NK-92 (cell line): ENCODE data around the gene GRK1.
"Not testable (repeated sequence)": the region's sequence is repeated elsewhere in the genome, so short reads cannot be mapped to it uniquely, and the experiment has no call there.

Source experiments
- DNase-seq: peaks from one replicate; lab custom pipeline; 2025; ENCODE audit not compliant: unreplicated experiment; lab: John Stamatoyannopoulos, UW

GRK1 gene

DNA sequence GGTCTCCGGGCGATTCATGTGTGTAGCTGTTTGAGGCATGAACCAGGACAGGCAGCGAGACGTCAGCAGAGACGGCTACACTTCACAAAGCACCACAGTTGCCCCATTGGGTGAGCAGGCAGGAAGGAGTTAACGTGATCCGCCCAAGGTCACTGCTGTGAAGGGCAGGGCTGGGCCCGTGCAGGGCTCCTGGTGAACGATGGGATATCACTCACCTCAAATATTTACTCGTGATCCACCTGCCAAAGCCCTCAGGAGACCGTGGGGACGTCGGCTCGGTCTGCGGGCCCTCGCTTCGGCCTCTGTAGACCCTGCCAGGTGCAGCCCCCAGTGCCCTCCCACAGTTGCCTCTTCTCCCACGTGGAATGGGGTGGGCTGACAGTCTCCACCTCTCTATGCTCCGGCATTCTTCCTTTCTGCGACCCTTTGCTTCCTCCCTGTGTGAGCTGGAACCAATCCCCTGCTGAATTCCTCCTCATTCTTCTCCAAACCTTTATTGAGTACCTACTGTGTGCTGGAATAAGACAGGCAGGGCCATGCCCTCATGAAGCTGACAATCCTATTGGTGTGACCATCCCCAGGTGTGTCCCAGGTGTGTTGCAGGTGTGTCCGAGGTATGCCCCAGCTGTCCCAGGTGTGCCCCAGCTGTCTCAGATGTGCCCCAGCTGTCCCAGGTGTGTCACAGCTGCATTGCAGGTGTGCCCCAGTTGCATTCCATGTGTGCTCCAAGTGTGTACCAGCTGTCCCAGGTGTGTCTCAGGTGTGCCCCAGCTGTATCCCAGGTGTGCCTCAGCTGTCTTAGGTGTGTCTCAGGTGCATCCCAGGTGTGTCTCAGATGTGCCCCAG, 2.0 kb upstream of the GRK1 start:
- no peak for DNase-seq

DNA sequence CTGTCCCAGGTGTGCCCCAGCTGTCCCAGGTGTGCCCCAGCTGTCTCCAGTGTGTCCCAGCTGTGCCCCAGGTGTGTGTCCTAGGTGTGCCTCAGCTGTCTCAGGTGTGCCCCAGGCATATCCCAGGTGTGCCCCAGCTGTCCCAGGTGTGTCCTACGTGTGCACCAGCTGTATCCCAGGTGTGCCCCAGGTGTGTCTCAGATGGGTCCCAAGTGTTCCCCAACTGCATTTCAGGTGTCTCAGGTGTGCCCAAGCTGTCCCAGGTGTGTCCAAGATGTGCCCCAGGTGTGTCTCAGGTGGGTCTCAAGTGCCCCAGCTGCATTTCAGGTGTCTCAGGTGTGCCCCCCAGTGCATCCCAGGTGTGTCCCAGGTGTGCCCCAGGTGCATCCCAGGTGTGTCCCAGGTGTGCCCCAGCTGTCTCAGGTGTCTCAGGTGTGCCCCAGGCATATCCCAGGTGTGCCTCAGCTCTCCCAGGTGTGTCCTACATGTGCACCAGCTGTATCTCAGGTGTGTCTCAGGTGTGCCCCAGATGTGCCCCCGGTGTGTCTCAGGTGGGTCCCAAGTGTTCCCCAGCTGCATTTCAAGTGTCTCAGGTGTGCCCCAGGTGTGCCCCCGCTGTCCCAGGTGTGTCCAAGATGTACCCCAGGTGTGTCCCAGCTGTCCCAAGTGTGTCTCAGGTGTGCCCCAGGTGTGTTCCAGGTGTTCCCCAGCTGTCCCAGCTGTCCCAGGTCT, 1.3 kb upstream of the GRK1 start:
- DNase-seq, result no peak

DNA sequence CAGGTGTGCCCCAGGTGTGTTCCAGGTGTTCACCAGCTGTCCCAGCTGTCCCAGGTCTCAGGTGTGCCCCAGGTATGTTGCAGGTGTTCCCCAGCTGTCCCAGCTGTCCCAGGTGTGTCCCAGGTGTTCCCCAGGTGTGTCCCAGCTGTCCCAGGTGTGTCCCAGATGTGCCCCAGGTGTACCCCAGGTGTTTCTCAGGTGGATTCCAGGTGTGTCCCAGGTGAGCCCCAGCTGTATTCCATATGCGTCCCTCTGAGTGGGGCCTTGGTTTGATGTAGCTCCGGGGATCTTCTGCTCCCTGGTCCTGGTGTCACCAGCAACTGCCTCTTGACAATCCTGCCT, 719 bp upstream of the GRK1 start:
- no peak for DNase-seq

DNA sequence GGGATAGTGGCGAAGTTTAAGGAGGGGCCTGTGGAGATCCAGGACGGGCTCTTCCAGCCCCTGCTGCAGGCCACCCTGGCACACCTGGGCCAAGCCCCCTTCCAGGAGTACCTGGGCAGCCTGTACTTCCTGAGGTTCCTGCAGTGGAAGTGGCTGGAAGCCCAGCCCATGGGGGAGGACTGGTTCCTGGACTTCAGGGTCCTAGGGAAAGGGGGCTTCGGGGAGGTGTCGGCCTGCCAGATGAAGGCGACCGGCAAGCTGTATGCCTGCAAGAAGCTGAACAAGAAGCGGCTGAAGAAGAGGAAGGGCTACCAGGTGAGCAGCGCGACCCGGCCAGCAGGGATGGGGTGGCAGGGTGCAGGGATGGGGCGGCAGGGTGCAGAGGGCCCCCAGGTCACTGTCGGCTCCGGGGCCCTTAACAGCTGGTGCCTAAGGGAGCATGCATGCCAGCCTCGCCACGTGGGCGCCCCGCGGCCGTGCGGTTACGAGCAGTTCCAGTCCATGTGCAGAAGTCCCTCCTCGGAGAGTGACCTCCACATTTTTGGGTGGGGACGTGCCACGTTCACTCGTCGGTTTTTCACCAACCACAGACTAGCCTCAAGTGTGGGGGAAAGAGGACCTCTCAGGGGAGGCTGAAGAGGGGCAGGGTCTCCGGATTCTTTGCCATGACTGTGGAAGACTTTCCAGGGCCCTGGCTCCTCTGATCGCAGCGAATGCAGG, 912 bp downstream of the GRK1 start:
- DNase-seq, result no peak

DNA sequence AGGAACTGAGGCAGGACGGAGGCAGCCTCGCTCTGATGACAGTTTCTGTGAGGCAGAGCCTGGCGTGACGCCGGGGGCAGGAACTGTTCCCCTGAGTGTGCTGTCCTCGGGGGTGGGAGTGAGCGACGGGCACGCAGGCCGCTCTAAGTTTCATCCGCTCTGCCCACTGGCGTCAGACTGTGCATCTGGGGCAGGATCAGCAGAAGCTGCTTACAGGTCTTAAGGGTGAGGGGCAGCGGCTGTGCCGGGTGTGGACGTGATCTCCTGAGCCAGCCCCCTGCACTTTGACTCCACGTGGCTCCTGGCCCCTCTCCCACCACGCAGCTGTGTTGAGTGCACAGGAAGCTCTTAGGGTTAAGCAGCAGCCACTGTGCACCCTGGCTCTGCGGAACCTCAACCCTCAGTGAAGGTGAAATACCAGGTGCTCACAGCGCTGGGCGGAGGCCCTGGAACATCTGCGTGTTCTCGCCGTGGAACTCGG, 1.5 kb downstream of the GRK1 start:
- no peak for DNase-seq

DNA sequence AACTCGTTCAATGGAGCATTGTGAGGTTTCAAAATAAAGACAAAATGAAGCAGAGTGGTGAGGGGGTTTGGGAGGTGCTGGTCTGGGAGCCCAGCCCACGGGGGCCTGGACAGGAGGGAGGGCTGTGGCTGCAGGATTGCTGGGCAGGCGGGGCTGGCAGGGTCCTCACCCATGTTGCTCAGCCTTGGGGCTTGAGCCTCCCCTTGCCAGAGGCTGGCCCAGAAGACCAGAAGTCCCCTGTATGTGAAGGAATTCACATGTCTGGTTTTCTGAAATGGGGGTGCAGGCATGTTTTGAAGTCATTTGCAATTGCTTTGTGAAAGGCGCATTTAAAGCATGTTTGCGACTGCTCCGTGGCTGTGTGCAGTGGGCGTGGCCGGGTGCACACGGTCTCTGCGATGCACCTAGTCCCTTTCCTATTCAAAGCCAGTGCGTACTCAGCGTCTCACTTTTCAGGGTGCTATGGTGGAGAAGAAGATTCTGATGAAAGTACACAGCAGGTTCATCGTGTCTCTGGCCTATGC, 2.3 kb downstream of the GRK1 start:
- DNase-seq, result no peak

DNA sequence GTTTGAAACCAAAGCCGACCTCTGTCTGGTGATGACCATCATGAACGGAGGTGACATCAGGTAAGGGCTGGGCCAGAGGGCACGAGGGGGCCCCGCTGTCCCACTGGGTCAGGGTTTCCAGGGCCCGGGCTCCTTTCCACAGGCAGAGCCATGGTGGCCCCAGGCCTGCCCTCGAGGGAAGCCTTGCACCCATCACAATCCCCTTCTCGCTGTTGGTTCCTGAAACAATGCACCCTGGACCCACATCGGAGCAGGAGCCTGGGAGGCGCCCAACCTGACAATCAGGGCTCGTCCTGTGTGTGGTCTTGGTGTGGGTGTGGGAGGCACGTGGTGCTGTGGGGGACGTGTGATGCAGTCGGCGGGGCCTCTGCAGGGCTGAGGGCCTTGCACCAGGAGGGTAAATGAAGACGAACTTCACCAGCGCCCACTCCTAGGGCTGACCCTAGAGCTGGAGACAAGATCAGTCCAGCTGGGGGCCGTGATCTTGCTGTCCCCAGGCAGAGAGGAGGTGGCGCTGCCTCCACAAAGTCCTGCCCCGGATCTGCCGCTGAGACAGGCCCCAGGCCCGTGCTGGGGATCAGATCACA, 2.8 kb downstream of the GRK1 start:
- DNase-seq, result no peak

DNA sequence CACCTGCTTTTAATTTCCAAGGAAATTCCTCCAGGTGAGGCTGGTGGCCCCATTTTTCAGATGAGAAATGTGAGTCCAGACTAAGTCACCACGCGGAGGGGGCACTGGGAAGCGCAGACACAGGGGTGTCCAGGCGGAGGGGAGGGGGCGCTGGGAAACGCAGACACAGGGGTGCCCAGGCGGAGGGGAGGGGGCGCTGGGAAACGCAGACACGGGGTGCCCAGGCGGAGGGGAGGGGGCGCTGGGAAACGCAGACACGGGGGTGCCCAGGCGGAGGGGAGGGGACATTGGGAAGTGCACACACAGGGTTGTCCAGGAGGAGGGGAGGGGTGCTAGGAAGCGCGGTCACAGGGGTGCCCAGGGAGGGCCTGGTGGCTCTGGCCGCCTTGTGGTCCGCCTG, 3.5 kb downstream of the GRK1 start:
- no peak for DNase-seq

DNA sequence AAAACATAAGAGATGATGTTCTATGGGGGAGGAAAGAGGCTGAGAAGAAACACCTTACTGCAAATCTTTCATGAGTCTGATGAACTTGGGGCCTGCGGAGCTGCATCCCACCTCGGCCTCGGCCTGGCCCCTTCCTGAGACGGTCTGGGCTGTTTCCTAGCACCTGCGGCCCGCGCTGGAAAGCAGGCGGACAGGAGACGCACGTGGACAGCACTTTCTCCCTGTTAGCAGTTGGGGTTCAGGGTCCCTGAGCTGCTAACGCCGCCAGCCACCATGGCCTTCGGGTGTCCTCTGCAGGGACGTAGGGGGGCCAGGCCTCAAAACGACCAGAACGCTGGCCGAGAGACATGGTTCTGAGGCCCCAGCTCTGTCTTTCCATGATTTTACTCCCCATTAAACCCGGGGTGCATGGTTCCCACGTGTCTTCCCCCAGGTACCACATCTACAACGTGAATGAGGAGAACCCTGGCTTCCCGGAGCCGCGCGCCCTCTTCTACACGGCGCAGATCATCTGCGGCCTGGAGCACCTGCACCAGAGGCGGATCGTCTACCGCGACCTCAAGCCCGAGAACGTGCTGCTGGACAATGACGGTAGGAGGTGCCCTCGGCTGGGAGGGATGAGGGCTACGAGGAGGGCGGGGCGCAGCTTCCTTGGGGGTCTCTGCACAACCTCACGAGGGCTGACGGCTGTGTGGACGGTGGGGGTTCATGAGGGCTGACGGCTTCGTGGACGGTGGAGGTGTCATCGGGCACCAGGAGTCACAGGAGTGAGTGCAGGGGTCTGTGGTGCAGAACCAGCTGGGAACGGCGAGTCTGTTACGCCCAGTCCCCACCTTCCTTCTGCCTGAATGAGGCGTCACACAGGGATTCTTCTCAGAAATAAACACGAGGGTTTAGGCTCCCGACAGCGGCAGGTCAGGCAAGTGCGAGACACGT, 4.3 kb downstream of the GRK1 start:
- no peak for DNase-seq

DNA sequence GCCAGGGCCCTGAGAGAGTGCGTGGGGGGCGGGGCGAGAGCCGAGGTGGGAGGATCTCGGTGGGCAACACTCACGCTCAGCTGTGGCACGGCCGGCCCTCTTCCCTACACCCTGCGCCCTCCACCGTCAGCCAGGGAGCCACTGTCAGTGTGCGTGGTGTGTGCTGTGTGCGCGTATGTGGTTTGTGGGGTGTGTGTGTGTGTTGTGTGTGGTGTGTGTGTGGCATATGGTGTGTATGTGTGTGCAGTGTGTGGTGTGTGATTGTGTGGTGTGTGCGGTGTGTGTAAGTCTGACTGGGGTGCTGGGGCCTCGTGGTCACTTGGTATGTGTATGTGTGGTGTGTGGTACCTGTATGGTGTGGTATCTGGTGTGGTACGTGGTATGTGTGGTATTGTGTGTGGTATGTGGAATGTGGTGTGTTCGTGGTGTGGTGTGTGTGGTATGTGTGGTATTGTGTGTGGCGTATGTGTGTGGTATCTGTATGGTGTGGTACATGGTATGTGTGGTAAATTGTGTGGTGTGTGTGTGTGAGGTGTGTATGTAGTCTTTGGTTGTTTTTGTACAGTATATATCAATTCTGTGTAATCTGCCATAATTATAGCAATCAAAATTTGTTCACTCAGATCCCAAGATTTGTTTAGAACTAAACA, 5.1 kb downstream of the GRK1 start:
- DNase-seq, result no peak

DNA sequence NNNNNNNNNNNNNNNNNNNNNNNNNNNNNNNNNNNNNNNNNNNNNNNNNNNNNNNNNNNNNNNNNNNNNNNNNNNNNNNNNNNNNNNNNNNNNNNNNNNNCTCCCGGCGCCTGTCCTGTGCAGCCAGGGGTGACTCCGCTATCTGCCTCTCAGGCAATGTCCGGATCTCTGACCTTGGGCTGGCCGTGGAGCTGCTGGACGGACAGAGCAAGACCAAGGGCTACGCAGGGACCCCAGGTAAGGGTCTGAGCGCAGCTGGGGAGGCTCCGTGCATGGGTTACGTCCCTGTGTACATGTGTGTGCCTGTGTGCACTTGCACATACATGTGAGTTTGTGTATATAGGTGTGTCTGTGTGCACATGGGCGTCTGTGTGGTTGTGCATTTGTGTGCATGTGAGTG, 55.9 kb downstream of the GRK1 start:
- no peak for DNase-seq

DNA sequence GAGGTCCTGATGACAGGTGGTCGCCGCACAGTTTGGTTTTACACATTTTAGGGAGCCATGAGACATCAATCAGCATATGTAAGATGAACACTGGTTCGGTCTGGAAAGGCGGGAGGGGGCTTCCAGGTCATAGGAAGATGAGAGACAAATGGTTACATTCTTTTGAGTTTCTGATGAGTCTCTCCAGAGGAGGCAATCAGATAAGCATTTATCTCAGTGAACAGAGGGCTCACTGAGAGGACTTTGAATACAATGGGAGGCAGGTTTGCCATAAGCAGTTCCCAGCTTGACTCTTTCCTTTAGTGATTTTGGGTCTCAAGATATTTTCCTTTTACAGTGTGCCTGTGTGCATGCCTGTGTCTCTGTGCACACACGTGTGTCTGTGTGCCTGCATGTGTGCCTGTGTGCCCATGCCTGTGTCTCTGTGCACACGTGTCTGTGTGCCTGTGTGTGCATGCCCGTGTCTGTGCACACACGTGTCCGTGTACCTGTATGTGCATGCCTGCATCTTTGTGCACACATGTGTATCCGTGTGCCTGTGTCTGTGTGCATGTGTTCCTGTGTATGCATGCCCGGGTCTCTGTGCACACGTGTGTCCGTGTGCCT, 56.5 kb downstream of the GRK1 start:
- DNase-seq, result no peak

DNA sequence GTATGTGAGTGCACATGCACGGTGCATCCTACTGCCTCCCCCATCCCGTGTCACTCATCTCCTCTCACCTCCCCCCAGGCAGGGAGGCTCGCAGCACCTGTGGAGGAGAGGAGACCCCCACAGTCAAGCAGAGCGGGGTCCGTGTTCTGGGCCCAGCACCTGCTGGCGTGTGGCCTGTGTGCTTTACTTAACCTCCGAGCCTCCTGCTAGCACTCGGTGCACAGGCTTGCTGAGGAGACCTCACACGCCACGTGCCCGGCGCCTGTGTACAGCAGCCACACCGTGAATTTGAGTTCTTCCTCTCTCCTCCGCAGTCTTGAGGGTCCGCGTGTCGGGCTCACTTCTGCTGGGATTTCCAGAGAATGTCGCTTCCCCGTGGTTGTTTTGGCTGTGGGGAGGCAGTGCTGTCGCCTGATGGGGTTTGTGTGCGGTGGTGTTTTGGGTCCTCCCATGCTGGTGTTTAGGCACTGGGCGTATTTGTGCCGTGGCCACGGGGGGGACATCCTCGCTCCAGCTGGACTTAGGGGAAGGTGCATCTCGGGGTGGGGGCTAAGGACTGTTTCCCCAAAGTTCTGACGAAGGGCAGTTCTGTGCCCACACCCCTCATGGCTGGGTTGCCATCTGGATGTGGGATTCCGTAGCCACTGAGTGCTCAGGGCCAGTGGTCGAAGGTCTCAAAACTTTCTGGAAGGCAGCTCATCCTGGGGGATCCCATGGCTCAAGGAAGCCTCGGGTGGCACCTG, 57.2 kb downstream of the GRK1 start:
- no peak for DNase-seq

DNA sequence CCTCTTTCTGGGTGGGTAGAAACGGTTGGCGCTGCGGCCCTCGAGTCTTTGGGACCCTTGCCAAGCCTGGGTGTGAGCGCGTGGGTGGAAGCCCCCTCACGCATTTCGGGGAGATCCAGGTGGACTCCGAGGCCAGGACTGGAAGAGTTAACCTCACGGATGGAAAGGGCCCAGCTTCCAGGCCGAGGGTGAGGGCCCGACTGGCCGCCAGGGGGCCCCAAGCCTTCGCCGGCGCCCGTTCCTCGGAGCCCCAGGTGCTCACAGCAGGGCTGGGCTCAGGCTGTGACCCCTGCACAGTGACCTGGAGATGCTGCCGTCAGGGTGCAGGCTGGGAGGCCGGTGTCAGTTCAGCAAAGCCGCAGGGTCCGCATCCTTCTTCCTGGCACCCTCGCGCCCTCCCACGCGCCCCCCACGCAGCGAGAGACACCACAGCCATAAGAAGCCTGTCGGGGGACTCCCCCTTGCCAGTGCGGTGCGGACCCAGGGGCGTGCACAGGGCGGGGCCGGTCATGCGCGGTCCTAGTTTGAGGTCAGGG, 57.8 kb downstream of the GRK1 start:
- DNase-seq, result peak; percentile 14

DNA sequence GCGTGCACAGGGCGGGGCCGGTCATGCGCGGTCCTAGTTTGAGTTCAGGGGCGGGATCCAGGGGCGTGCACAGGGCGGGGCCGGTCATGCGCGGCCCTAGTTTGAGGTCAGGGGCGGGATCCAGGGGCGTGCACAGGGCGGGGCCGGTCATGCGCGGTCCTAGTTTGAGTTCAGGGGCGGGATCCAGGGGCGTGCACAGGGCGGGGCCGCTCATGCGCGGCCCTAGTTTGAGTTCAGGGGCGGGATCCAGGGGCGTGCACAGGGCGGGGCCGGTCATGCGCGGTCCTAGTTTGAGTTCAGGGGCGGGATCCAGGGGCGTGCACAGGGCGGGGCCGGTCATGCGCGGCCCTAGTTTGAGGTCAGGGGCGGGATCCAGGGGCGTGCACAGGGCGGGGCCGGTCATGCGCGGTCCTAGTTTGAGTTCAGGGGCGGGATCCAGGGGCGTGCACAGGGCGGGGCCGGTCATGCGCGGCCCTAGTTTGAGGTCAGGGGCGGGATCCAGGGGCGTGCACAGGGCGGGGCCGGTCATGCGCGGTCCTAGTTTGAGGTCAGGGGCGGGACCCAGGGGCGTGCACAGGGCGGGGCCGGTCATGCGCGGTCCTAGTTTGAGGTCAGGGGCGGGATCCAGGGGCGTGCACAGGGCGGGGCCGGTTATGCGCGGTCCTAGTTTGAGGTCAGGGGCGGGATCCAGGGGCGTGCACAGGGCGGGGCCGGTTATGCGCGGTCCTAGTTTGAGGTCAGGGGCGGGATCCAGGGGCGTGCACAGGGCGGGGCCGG, 58.5 kb downstream of the GRK1 start:
- DNase-seq, result not testable (repeated sequence)

DNA sequence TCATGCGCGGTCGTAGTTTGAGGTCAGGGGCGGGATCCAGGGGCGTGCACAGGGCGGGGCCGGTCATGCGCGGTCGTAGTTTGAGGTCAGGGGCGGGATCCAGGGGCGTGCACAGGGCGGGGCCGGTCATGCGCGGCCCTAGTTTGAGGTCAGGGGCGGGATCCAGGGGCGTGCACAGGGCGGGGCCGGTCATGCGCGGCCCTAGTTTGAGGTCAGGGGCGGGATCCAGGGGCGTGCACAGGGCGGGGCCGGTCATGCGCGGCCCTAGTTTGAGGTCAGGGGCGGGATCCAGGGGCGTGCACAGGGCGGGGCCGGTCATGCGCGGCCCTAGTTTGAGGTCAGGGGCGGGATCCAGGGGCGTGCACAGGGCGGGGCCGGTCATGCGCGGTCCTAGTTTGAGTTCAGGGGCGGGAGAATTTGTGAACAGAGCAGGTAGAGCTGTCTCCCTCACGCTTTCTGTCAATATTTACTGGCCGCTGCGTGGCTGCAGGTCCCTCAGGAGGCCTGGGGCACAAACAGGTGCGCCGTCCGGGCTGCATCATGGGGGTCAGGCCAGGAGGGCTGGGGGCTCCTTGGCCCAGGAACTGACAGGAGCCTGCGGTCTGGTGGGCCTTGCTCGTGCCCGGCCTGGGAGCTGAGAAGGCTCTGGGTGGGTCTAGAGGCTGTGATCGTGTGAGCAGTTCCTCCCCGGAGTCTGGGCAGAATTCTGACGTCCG, 59.2 kb downstream of the GRK1 start:
- DNase-seq, result not testable (repeated sequence)

DNA sequence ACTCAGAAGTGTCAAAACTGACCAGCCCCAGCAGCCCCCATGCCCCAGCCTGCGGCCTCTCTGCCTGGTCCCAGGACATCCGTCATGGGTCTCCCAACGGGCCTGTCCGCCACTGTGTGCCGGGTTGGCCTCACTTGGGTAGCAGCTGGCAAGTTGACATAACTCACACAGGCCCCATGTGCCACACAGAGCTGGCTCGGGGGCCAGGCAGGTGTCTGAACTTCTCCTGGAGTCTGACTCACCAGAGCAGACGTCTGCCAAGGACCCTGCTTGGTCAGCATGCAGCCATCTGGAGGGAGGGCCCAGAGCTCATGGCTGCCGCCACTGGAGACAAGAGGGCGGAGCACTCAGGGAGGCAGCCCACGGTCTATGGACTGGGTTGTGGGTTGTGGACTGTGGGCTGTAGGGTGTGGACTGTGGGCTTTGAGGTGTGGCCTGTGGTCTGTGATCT, 60.0 kb downstream of the GRK1 start:
- no peak for DNase-seq
